Breast epithelium (tissue), 4 donors: ENCODE data around the gene SGPL1. TPM values are rescaled to one million over a fixed set of nuclear protein-coding genes. Genes with fewer than 3 reads are reported as not detected.
A peak's percentile ranks its signal among the peaks of the same experiment; 100 is the strongest.

Source experiments
- DNase-seq, 2 donors: peaks; one replicate each; pipeline ENCODE4 v3.0.0-alpha.2; 2019; ENCODE audit warnings: low spot score in 2 of 2
- H3K27ac ChIP-seq, 2 donors: fragments of 200-600 bp; sonication (generic) in 1 of 2; one replicate each; pipeline ENCODE4 v1.5.1; 2016 to 2019; ENCODE audit warnings: mild to moderate bottlenecking in 1 of 2
- H3K27me3 ChIP-seq, 2 donors: fragments of 200-600 bp; sonication (generic) in 1 of 2; one replicate each; pipeline versions ENCODE4 v1.5.1 to v1.6.0; 2017 to 2019; ENCODE audit warnings: control low read depth in 1 of 2, mild to moderate bottlenecking in 1 of 2
- H3K36me3 ChIP-seq: fragments of 200-600 bp; one replicate; pipeline ENCODE4 v1.5.1; 2019
- H3K4me1 ChIP-seq, 2 donors: fragments of 200-600 bp; sonication (generic); one replicate each; pipeline ENCODE4 v1.5.1; 2016 to 2019; ENCODE audit warnings: control low read depth in 1 of 2
- H3K4me3 ChIP-seq, 3 donors: fragments of 200-600 bp; sonication (generic); 1 replicate in 2 of 3; 2 replicates in 1 of 3; pipeline ENCODE4 v1.5.1; 2016 to 2019; ENCODE audit warnings: mild to moderate bottlenecking in 3 of 3, moderate library complexity in 2 of 3
- H3K9me3 ChIP-seq, 2 donors: fragments of 200-600 bp; sonication (generic) in 1 of 2; one replicate each; pipeline ENCODE4 v1.5.1; 2016 to 2019; ENCODE audit warnings: control low read depth in 1 of 2
- CTCF ChIP-seq, 3 donors: fragments of 450-650 bp; IDR thresholded peaks; one replicate each; pipeline ENCODE4 v1.5.1; 2016 to 2017; ENCODE audit warnings: antibody characterized with exemption in 3 of 3, mild to moderate bottlenecking in 3 of 3, moderate library complexity in 3 of 3
- POLR2A ChIP-seq: fragments of 450-650 bp; IDR thresholded peaks from one replicate; pipeline ENCODE4 v1.6.1; 2016; ENCODE audit warnings: antibody characterized with exemption, mild to moderate bottlenecking, moderate library complexity
- POLR2AphosphoS5 ChIP-seq, 3 donors: sonication (generic); formaldehyde crosslinking; IDR thresholded peaks; one replicate each; pipeline ENCODE4 v1.6.1; 2017; ENCODE audit warnings: antibody characterized with exemption in 3 of 3
- intact Hi-C: fragments of 100-400 bp; cut with DNase I; formaldehyde crosslinking; loops from one replicate; pipeline ENCODE4 v1.15.1; 2023; ENCODE audit warnings: low total_unique reads
- total RNA-seq, 3 donors: library from RNA; depleted of rRNA; stranded (reverse); fragments of >200 nt; gene quantifications; one replicate each; pipeline ENCODE4 v1.1.0, GENCODE V29; 2016

The SGPL1 gene
- total RNA-seq, 3 donors from 2014 or later, result 31.0 to 52.2 (median 36.4) TPM

- H3K9me3 ChIP-seq, result no peaks in the 10 kb centered on the region
- H3K27ac ChIP-seq, result no peak overlapping the region
- intact Hi-C loops, result no loop called here
- H3K36me3 ChIP-seq, result peaks cover 4% of the 10 kb centered on the region
- TF ChIP-seq POLR2AphosphoS5 (IDR thresholded peaks at IDR 0.05) (no peak), CTCF (IDR thresholded peaks at IDR 0.05) (no peak), POLR2A (no peak)
- no peaks in the 10 kb centered on the region for H3K27me3 ChIP-seq
- H3K4me3 ChIP-seq, result no peak overlapping the region
- no peak for DNase-seq
- H3K4me1 ChIP-seq, result no peaks in the 10 kb centered on the region
These were observed 58.3 kb downstream of the SGPL1 start for GRCh38 chr10:70874061-70874460.

GRCh38 chr10:70879207-70879606 lies 63.5 kb downstream of the SGPL1 start:
- Histone ChIP-seq H3K36me3 (peaks cover 4% of the 10 kb centered on the region), H3K4me3 (no peak overlapping the region), H3K9me3 (no peaks in the 10 kb centered on the region), H3K27me3 (no peaks in the 10 kb centered on the region), H3K27ac (peak overlapping the region in 1 of 2 donors; percentile 4), H3K4me1 (no peaks in the 10 kb centered on the region)
- TF ChIP-seq POLR2A (no peak), POLR2AphosphoS5 (IDR thresholded peaks at IDR 0.05) (no peak), CTCF (IDR thresholded peaks at IDR 0.05) (no peak)
- no peak for DNase-seq
- intact Hi-C loops, result no loop called here

GRCh38 chr10:70880077-70880534 lies 64.4 kb downstream of the SGPL1 start:
- H3K27ac ChIP-seq, result no peak overlapping the region
- no peak overlapping the region for H3K4me3 ChIP-seq
- no peaks in the 10 kb centered on the region for H3K4me1 ChIP-seq
- TF ChIP-seq CTCF (IDR thresholded peaks at IDR 0.05), result peak; percentile 80 to 91 (median 89)
- TF ChIP-seq POLR2AphosphoS5 (IDR thresholded peaks at IDR 0.05), result no peak
- H3K36me3 ChIP-seq, result peaks cover 4% of the 10 kb centered on the region
- intact Hi-C loops, result loop anchor here (10.0 kb wide), 1 partner anchor 65 kb away; the partner anchor contains the start of gene SGPL1
- H3K27me3 ChIP-seq, result no peaks in the 10 kb centered on the region
- DNase-seq, result peak; percentile 73 to 75
- H3K9me3 ChIP-seq, result no peaks in the 10 kb centered on the region

- no peak overlapping the region for H3K27ac ChIP-seq
These were observed 69.0 kb downstream of the SGPL1 start for GRCh38 chr10:70884741-70885140.

More at GRCh38 chr10:70884741-70885140, 69.0 kb downstream of the SGPL1 start:
- TF ChIP-seq POLR2AphosphoS5 (IDR thresholded peaks at IDR 0.05), result no peak
- TF ChIP-seq CTCF (IDR thresholded peaks at IDR 0.05), result no peak
- no peak for TF ChIP-seq POLR2A
- Histone ChIP-seq H3K4me1 (peaks cover 0 to 10% of the 10 kb centered on the region in 2 donors), H3K9me3 (no peaks in the 10 kb centered on the region), H3K4me3 (no peak overlapping the region), H3K36me3 (no peaks in the 10 kb centered on the region), H3K27me3 (no peaks in the 10 kb centered on the region)
- intact Hi-C loops, result loop anchor here (10.0 kb wide), 1 partner anchor 70 kb away; the partner anchor contains the start of gene SGPL1
- DNase-seq, result no peak
